ENCODE results near the gene GXYLT1. TPM values are rescaled to one million over a fixed set of nuclear protein-coding genes. Genes with fewer than 3 reads are reported as not detected.

The GXYLT1 gene
- total RNA-seq, 1 donor from 2014 or later, result 19.5 TPM

DNA sequence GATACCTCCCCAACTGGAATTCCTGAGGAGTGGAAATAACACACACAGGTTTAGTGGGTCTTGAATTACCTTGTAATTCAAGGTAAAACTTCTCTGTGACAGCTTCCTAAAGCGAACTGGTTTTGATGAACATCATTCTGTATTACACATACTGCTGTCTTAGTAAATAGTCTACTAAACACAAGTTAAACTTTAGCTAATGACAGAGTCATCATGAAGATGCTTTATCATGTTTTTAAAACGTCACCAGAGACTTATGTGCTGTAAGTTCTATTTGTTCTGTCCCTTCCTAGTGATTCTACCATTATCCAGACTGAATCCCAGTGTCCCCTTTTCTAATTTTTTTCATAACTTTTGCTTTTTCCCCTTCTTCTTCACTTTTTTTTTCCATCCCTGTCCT is 11.6 kb upstream of the GXYLT1 start:
- intact Hi-C loops (cut with DNase I), result no loop called here

DNA sequence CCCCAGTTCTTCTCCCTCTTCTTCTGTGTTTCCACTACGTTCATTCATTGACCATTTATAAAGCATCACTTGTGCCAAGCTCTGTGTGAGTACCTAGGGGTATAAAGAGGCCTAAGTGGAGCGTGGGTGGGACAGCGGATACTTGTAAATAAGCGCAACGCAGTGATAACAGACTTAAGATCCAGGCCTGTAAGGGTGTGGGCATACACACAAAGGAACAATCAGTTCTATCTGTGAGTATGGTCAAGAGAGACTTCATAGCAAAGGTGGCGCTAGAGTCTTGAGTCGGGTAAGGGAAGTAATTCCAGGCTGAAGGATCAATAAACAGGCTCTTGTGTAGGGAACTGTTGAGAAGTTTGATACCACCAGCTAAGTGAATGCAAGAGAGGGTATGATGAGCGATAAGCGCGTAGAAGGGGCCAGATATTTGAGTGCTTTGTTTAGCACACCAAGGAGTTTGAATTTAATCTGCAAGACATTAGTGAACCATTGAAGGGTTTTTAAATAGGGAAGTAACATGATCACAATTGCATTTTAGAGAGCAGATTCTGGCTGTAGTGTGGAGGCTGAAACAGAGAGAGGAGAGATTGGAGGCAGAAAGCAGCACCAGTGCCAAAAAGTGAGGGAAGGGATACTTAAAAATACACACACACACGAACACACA is 1.0 kb upstream of the GXYLT1 start:
- ATAC-seq, result no peak
- intact Hi-C loops (cut with DNase I), result no loop called here

More for the DNA sequence above, 11.6 kb upstream of the GXYLT1 start:
- ATAC-seq, result no peak
- DNase-seq (ENCODE audit: low spot score), result no peak

DNA sequence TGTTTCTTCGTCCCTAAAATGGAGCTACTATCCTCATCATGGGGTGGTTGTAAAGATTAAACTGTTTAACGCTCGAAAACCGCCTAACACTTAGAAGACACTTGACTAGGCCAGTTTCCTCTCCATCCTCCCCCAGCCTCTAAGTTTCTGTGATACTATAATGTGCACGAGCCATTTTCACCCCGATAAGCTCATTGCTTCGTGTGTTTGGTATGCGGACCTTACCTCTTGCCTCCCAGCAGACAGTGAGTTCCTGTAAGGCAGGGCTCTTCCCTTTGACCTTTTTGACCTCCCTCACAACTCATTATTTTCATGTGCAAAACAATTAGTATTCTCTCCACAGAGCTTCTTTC is 499 bp upstream of the GXYLT1 start:
- no peak for ATAC-seq
- intact Hi-C loops (cut with DNase I), result no loop called here

More for the DNA sequence above, 1.0 kb upstream of the GXYLT1 start:
- no peak for DNase-seq (ENCODE audit: low spot score)

DNA sequence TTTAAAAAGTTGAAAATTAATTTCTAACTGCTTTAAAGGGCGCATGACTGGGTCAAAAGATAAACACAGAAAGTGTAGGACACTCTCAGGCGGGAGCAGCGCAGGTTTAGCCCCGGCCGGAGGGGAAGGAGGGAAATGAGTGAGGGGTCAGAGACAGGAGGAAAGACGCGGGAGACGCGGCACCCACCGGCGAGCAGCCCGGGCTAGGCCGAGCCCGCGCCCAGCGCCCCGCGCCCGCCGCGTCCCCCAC is 591 bp downstream of the GXYLT1 start:
- DNase-seq (ENCODE audit: low spot score) (peak; percentile 61), ATAC-seq (no peak)
- intact Hi-C loops (cut with DNase I), result no loop called here

More for the DNA sequence above, 499 bp upstream of the GXYLT1 start:
- no peak for DNase-seq (ENCODE audit: low spot score)

DNA sequence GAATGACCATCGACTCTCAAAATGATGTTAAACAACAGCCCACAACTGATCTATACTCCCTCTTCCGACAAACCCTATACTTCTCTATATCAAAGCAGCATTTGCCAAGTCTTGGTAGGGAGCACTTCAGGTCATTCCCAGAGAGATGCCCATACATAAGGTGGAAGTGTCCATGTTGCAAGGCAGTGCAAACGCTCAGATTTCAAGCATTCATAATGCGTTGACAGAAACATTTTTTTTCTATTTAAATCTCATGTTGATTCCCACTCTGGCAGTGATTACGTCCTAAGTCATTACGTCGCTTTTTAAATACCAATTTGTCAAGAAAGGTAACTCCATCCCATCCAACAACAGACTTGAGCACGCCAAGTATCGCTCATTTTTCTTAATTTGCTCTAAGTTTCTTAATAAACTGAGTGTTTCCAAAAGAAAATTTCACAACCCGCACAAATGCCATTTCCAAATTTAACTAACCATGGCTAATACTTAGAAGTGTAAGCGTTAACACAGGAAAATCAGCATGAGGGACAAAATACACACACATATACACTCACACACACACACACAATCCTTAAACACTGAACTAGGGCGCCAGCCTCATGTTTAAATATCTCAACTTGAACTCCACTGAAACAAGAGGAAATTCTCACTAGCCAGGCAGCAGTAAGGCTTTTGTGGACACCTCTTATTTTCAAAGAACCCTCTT is 1.1 kb downstream of the GXYLT1 start:
- no peak for DNase-seq (ENCODE audit: low spot score)
- intact Hi-C loops (cut with DNase I), result no loop called here
- no peak for ATAC-seq

DNA sequence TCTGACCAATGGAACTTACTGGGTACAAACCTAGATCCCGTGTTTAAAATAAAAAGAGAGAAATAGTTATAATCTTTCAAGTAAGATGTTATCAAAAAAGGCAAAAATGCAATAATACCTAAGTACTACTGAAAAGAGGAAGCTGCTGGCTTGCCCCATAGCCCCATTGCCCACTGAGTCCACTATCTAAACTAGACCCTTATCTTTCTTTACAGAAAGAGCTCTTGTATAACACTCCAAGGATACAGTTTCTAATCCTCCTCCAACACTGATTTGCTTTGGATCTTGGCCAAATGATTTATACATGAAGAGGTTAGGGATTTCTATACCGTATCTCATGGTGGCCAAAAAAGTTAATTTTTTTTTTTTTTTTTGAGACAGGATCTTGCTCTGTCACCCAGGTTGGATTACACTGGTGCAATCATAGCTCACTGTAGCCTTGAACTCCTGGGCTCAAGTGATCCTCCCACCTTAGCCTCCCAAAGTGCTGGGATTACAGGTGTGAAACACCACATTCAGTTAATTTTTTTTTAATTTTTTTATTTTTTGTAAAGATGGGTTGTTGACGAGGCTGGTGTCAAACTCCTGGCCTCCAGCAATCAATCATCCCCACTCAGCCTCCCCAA is 2.6 kb downstream of the GXYLT1 start:
- DNase-seq (ENCODE audit: low spot score) (no peak), ATAC-seq (no peak)
- intact Hi-C loops (cut with DNase I), result no loop called here

DNA sequence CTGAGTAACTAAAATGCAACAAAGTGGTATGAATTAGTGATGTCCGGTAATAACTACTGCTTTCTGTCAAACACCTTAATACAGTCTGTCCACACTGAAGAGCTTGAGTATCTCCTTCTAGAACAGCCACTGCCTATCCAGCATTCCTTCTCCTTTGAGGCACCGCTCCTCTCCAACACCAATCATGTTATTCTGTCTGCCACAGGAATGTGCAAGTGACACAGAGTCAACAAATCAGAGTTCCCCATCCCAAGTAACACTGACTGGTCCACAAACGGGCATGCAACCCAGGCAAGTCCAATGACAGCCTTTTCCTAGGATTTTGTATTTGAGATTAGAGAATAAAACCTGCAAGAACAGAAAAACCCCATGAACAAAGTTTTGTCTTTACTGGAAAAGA is 3.8 kb downstream of the GXYLT1 start:
- no peak for DNase-seq (ENCODE audit: low spot score)
- intact Hi-C loops (cut with DNase I), result no loop called here
- ATAC-seq, result no peak

DNA sequence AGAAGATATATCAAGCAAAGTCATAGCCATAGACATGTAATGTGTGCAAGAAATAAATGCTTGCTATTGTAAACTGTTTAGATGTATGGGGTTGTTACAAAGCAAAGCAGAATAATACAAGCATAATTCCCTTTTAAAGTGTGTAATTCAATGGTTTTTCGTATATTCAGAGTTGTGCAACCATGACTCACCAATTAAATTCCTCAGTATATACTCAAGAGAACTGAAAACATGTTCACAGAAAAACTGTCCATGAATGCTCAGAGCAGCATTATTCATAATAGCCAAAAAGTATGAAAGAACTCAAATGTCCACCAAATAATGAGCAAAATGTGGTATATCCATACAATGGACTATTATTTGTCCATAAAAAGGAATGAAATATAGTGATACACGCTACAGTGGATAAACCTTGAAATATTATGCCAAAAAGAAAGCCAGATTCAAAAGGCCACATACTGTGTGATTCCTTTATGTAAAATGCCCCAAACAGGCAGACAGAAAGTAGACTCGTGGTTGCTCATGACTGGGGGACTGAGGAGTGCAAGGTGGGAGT is 9.3 kb downstream of the GXYLT1 start:
- intact Hi-C loops (cut with DNase I), result no loop called here
- DNase-seq (ENCODE audit: low spot score) (no peak), ATAC-seq (no peak)

DNA sequence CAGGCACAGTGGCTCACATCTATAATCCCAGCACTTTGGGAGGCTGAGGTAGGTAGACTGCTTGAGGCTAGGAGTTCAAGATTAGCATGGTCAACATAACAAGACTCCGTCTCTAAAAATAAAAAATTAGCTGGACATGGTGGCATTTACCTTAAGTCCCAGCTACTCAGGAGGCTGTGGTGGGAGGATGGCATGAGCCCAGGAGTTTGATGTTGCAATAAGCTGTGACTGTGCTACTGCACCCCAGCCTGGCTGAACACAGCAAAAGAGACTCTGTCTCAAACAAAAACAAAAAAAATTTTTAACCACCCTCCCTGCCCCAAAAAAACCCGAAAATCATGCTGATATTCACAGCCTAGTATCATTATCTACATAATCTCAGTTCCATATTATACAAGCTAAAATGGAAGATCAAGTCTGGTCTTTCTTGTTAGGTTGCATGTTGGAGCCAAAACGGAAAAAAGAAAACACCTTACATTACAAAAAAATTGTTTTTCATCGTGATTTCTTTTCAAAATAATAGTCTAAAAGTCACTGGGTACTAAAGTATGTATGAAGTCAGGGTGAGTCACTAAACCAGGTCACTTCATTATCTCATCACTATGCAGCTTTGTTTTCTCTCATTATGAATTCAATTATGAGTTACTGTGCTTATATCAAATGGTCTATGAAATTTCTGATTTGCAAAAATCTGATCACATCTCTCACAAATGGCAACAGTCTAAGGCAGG is 13.8 kb downstream of the GXYLT1 start:
- DNase-seq (ENCODE audit: low spot score) (no peak), ATAC-seq (peak; percentile 74)
- intact Hi-C loops (cut with DNase I), result no loop called here

DNA sequence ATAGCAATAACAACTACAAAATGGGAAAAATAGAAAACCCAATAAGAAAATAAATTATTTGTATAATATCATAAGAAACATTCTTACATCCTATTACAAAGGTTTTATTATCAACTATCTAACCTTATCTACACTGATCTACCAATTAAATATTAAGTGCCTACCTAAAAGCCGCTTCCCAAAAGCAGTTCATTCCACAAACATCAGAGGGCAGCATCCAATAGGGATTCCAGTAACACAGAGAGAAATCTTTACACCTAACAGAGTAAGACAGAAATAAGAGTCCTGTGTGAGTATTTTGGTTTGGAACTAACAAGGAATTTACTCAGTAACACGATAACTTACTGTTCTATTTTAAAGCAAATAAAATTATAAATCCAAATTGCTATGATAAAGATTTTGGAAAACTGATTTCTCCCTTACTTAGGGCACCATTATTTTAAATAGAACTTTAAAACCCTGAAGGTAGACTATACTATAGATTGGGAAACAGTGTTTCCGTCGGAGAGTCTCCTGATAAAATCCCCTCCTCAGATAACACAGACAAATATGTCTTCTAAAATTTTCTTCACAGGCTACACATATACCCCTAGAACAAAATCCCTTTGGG is 15.0 kb downstream of the GXYLT1 start:
- intact Hi-C loops (cut with DNase I), result loop anchor here (10.0 kb wide), 1 partner anchor 195 kb away; the partner anchor contains the start of genes PPHLN1 and ZCRB1
- DNase-seq (ENCODE audit: low spot score), result no peak
- ATAC-seq, result peak; percentile 88

DNA sequence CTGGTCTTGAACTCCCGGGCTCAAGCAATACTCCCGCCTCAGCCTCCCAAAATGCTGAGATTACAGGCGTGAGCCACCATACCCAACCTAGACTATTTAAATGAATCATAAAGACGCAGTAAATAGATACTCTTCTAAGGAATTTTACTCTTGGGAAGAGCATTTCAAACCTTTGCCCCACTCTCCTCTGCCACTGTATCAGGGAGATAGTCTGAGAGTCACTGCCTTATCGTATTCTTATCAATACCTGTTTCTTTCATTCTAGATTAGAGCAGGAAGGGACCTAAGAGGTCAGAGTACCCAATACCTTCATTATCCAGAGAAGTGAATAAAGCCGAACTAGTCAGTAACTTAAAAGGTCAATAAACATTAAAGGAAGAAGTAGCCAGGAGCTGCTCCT is 15.8 kb downstream of the GXYLT1 start:
- DNase-seq (ENCODE audit: low spot score) (no peak), ATAC-seq (no peak)
- intact Hi-C loops (cut with DNase I), result loop anchor here (10.0 kb wide), 1 partner anchor 196 kb away; the partner anchor contains the start of genes PPHLN1 and ZCRB1

DNA sequence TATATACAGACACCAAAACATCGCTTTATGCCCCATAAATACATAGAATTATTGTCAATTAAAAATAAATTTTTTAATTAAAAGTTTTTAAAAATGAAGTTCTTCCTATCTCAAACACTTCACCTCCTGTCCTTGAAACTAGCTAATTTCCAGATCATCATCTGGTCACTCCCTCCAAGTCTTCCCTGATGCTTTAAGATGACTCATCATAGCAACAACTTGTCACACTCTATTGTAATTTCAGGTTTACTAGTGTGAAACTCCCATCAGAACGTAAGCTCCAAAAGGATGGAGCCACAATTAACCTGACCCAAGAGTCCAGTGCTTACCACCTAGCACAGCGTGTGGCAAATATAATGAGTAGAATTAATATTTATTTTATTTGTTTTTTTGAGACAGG is 16.3 kb downstream of the GXYLT1 start:
- ATAC-seq (no peak), DNase-seq (ENCODE audit: low spot score) (no peak)

DNA sequence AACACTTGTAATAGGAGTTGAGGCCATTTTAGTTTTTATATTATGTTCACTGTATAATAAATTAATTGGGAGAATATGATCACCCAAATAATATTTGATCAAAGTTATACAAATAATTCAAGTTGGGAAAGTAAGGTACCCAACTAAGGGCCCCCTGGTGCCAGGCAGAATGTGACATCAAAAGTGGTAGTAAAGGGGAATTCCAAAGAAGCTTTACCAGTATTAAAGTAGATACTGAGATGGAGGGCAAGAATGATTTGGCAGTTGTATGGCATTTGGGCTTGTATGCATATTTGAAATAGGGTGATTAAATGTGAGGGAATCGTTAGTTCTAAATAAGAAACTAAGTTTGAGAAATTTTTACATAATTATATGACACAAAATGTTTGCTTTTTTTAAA is 17.7 kb downstream of the GXYLT1 start:
- DNase-seq (ENCODE audit: low spot score), result no peak
- intact Hi-C loops (cut with DNase I), result loop anchor here (10.0 kb wide), 1 partner anchor 198 kb away; the partner anchor contains the start of genes PPHLN1 and ZCRB1
- ATAC-seq, result no peak

More for the DNA sequence above, 16.3 kb downstream of the GXYLT1 start:
- intact Hi-C loops (cut with DNase I), result loop anchor here (10.0 kb wide), 1 partner anchor 196 kb away; the partner anchor contains the start of genes PPHLN1 and ZCRB1

DNA sequence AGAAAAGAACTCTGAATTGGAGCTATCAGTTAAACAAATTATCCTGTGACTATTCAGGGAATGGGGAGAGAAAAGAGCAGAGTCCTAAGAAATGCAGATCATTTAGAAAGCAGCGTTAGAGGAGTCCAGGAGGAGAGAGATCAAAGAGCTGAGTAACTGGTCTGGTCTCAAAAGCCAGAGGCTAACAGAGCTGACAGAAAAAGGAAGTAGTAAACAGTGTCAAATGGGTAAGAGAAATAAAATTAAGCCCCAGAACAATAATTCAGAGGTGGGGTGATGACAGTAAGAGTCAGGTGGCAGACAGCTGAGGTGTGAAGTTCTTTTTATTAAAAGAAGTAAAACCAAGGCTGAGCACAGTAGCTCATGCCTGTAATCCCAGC is 19.3 kb downstream of the GXYLT1 start:
- ATAC-seq (no peak), DNase-seq (ENCODE audit: low spot score) (no peak)
- intact Hi-C loops (cut with DNase I), result loop anchor here (10.0 kb wide), 1 partner anchor 199 kb away; the partner anchor contains the start of genes PPHLN1 and ZCRB1

DNA sequence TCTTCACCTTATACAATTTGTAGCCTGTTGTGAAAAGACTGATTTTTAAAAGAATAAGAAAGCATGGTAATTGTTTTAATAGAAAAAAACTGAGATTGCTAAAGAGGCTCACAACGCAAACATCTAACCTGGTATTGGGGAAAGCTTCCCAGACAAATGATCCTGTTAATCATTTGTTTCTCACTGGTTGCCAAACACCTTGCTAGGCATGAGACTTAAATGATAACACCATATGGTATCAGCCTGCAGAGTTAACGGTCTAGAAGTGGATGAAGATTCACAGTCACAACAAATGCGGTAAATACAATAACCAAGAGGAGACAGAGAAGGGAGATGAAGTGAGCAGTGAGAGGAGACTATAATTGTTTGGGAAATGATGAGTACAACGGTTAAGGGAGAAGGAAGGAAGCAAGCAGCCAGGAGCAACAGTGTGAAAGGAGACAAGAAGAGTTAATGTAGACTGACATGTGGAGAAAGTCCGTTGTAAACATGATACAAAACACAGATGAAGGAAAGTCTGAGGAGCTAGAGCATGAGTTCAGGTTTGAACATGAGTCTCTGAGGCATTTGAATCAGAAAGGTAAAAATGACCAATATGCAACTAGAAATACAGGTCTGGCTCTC is 19.8 kb downstream of the GXYLT1 start:
- no peak for DNase-seq (ENCODE audit: low spot score)
- ATAC-seq, result no peak
- intact Hi-C loops (cut with DNase I), result loop anchor here (10.0 kb wide), 1 partner anchor 200 kb away; the partner anchor contains the start of genes PPHLN1 and ZCRB1

DNA sequence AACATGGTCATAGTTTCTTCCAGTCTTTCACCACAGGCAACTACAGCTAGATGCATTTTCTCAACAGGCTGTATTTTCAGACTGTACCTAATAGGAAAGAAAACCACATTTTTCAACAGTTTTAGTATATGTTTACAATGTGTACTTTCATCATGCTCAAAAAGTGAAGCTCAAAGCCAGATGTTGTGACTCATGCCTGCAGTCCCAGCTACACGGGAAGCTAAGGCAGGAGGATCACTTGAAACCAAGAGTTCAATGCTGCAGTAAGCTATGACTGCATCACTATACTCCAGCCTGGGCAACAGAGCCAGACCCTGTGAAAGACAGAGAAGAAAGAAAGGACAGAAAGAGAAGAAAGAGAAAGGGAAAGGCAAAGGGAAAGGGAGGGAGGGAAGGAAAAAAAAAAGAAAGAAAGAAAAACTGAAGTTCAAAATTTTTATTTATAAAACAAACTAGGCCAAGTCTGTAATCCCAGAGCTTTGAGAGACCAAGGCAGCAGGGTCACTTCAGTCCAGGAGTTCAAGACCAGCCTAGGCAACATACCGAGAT is 25.5 kb downstream of the GXYLT1 start:
- DNase-seq (ENCODE audit: low spot score), result no peak
- intact Hi-C loops (cut with DNase I), result no loop called here
- ATAC-seq, result no peak

DNA sequence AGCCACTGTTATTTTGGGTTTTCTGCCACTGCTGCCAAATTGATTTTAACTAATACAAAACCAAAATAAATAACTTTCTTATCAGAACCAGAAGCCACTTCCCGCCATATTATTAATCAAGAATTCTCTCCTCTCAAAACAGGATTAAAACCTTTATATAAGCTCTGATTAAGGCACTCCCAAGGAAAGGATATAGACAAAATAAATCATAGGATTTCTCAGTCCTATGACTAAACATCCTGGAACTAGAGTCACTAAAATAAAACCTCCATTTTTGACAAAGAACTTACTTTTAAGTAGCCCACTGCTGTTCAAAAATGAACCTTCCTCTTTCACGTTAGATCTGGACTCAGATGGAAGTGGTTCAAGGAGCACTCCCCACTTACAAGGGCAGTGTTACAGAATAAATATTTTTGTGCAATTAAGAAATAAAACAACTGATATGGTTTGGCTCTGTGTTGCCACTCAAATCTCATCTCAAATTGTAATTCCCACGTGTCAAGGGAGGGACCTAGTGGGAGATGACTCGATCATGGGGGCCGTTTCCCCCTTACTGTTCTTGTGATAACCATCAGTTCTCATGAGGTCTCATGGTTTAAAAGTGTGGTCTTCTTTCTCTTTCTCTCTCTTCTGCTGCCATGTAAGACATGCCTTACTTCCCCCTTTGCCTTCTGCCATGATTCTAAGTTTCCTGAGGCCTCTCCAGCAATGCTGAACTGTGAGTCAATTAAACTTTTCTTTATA is 26.4 kb downstream of the GXYLT1 start:
- ATAC-seq (no peak), DNase-seq (ENCODE audit: low spot score) (no peak)
- intact Hi-C loops (cut with DNase I), result no loop called here

Measured in sciatic nerve (tissue), 2 donors.